NCI-H187 (cell line): ENCODE data around the gene UBR3.
"Not testable (repeated sequence)": the region's sequence is repeated elsewhere in the genome, so short reads cannot be mapped to it uniquely, and the experiment has no call there.

Experiments used
- DNase-seq, 2 experiments: peaks; one replicate each; lab custom pipeline; 2025; lab: John Stamatoyannopoulos, UW

The UBR3 gene

GRCh38 chr2:169955940-169956339, 128.7 kb downstream of the UBR3 start:
- DNase-seq: no peak

DNA sequence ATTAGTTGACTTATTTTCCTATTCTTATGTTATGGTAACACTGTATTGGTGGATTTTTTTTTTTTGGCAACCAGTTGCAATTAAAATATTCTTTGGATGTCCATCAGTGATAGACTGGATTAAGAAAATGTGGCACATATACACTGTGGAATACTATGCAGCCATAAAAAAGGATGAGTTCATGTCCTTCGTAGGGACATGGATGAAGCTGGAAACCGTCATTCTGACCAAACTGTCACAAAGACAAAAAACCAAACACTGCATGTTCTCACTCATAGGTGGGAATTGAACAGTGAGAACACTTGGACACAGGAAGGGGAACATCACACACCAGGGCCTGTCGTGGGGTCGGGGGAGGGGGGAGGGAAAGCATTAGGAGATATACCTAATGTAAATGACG, 130.0 kb downstream of the UBR3 start:
- not testable (repeated sequence) for DNase-seq

- no peak for DNase-seq
Measured at GRCh38 chr2:169961911-169962310, 134.7 kb downstream of the UBR3 start.

DNA sequence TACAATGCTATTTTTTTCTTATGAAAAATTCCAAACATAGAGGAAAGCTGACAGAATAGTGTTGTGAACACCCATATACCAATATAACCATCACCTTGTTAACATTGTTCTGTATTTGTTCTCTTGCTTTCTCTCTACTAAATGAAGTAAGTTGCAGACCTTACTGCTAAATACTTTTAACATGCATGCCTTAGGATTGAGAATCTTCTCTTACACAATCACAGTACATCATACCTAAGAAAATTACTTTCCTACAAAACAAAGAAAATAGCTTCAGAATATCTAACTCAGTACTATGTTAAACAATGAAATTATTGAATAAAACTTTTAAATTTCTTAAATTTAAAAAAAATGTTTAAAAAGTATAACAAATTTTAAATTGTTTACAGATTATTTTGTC, 136.5 kb downstream of the UBR3 start:
- no peak for DNase-seq

- DNase-seq: no peak
Measured at GRCh38 chr2:169964740-169965139, 137.5 kb downstream of the UBR3 start.

GRCh38 chr2:169965495-169965894, 138.2 kb downstream of the UBR3 start:
- no peak for DNase-seq

DNA sequence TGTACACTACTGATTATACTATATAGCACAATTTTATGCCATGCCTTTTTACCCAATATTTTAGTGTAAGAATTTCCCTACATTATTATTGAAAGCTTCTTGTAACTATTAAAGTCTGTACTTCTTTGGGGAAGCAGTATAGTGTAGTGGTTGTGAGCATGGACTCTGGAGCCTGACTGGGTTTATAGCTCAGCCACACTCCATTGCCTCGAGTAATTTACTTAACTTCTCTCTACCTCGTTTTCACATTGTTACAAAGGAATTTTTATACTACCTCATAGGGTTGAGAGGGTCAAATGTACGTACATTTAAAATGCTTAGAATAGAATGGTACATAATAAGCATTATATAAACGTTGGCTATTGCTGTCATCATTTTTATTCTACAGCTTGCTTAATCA, 139.2 kb downstream of the UBR3 start:
- DNase-seq: no peak

GRCh38 chr2:169968743-169969142, 141.5 kb downstream of the UBR3 start:
- no peak for DNase-seq

- DNase-seq: no peak
Measured at GRCh38 chr2:169975221-169975620, 148.0 kb downstream of the UBR3 start.

DNA sequence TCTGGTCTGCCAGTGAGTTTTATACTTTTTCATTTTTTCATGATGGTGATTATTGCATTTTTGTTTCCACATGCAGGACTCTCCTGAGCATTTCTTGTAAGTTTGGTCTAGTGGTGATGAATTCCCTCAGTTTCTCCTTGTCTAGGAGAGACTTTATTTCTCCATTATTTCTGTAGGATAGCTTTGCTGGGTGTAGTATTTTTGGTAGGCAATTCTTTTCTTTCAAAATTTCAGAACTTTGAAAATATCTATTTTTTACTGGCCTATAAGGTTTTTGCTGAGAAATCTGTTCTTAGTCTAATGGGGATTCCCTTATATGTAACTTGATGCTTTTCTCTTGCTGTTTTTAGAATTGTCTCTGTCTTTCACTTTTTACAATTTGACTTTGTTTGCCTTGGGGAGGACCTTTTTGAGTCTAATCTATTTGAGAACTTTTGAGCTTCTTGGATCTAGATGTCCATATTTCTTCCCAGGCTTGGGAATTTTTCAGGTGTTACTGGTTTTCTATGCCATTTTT, 149.1 kb downstream of the UBR3 start:
- no peak for DNase-seq

DNA sequence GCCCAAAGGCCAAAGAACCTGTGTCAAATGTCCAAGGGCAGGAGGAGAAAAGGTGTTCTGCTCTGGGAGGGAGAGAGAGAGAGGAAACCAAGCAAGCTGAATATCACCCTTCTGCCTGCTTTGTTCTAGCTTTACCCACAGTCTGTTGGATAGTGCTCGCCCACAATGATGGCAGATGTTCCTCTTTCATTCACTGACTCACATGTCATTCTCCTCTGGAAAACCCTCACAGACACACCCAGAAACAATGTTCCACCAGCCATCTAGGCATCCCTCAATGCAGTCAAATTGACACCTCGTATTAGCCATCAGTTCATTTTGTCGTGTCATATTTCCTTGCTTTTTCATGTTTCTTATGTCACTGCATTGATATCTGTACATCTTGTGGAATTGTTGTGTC, 150.3 kb downstream of the UBR3 start:
- no peak for DNase-seq

DNA sequence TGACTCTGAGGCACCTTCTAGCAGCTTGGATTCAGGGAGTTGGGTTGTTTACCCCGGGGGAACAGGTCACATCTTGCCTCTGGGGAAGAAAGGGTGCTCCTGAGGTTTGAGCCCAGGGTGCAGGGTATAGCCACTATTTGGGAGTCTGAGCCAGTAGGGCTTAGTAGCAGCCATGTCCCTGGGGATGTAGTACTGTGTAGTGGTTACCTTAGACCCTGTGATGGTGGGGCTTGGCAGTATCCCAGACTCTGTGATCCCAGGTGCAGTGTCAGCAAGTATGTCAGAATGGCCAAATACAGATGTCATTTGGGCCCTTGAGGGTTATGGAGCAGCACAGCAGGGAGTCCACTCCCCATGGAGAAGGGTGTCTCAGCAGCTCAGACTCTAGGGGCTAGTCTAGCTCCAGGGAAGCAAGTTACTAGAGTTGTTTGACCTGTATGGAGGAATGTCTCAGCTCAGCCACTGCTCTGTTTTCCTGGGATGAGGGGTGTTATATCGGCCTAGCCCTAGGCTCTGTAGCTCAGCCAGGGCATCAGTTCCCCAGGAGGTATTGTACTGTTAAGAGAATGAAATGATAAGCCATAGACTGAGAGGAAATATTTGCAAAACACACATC, 151.3 kb downstream of the UBR3 start:
- DNase-seq: no peak

DNA sequence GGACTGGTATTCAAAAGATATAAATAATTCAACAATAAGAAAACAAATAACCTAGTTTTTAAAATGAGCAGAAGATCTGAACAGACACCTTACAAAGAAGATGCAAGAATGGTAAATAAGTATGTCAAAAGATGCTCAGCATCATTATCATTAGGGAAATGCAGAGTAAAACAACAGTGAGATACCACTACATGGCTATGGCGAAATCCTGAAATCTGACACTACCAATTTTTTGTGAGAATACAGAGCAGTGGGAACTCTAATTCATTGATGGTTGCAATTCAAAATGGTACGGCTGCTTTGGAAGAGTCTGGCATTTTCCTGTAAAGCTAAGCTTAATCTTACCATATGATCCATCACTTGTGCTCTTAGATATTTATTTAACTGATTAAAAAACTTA, 151.8 kb downstream of the UBR3 start:
- DNase-seq: no peak

GRCh38 chr2:169980001-169980400, 152.7 kb downstream of the UBR3 start:
- no peak for DNase-seq

DNA sequence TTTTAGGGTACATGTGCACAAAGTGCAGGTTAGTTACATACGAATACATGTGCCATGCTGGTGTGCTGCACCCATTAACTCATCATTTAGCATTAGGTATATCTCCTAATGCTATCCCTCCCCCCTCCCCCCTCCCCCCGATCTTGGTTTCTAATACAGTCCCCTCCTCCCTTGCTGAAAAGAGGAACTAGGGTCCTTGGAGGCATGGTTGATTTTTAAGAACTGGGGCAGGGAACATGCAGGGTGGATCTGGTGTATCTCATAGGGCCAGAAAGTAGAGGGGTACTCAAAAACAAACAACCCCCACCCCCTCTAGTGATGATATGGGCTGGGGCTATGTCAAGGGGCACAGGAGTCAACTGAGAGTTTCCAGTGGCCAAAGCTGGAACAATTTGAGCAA, 153.4 kb downstream of the UBR3 start:
- no peak for DNase-seq

GRCh38 chr2:169982929-169983328, 155.7 kb downstream of the UBR3 start:
- no peak for DNase-seq

DNA sequence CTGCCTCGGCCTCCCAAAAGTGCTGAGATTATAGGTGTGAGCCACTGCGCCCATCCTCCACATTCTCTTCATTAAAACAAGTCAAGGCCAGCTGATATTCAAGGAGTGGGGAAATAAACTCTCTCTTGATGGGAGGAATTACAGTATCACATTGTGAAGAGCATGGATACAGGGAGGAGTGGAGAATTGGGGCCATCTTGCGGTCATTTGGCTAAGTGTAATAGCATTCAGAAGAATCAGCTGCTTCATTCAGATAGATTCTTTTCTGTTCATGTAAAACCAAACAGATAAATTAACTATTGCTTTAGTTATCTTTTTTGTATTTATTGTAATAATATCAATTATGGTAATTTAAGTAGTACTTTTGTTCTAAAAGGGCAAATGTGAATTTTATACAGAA, 156.3 kb downstream of the UBR3 start:
- no peak for DNase-seq

- no peak for DNase-seq
Measured at GRCh38 chr2:169984145-169984544, 156.9 kb downstream of the UBR3 start.

GRCh38 chr2:169994752-169995151, 167.5 kb downstream of the UBR3 start:
- DNase-seq: no peak

GRCh38 chr2:169997140-169997887, 170.1 kb downstream of the UBR3 start:
- DNase-seq: no peak

GRCh38 chr2:169999054-169999453, 171.8 kb downstream of the UBR3 start:
- no peak for DNase-seq

GRCh38 chr2:170002096-170002495, 174.8 kb downstream of the UBR3 start:
- DNase-seq: no peak

DNA sequence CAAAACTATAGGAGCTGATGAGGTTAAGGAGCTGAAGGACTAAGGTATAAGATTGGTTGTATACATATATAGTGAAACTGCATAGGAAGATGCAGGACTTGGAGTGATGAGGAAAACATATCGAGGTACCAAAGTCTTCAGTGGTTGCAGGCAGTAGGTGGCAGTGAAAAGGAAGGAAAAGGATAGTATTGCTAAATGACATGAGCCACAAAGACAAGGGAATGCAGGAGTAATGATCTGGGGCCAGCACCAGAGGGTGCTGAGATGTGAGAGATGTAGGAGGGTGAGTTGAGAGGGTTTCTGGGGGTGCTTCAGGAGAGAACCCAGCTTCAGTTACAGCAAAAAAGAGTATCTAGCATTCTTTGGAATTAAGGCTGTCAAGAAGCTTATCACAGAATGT, 178.4 kb downstream of the UBR3 start:
- no peak for DNase-seq
